H1 (cell line): ENCODE measurements around the gene LRP8. TPM values are rescaled to one million over a fixed set of nuclear protein-coding genes. Genes with fewer than 3 reads are reported as not detected.

ENCODE experiments used
- SIRT6 ChIP-seq: IDR thresholded peaks from one replicate; pipeline ENCODE4 v1.7.1; 2012; ENCODE audit warnings: low read length, inconsistent platforms
- polyA plus RNA-seq, 7 experiments: library from polyadenylated mRNA; depleted of rRNA in 3 of 7; stranded (reverse) in 5 of 7; unstranded in 2 of 7; fragments of >200 nt in 5 of 7; fragments of 200-250 nt in 2 of 7; gene quantifications; 1 replicate in 5 of 7; 2 replicates in 1 of 7; 4 replicates in 1 of 7; pipeline versions ENCODE4 v1.2.1 to v1.2.3, GENCODE V29; 2011 to 2013; ENCODE audit warnings: missing spikeins in 2 of 7, mixed read lengths in 2 of 7
- total RNA-seq: library from RNA; stranded (reverse); fragmentation: NEBNext Ultra II Directional; extraction: Animal tissue kit (Norgen Biotek cat#: 25700); gene quantifications from 2 replicates; pipeline ENCODE4 v1.2.1, GENCODE V29; 2021
- TF ChIP-seq, protein P1 (sequence below): IDR thresholded peaks from 2 replicates; pipeline ENCODE4 v1.6.1; 2012; ENCODE audit warnings: low read length, inconsistent platforms

Gene LRP8
- total and polyA plus RNA-seq, 2 of the 8 experiments (the other 6 are each of a cell fraction or from before 2014, with no cell fraction given) = 63.2 to 66.4 TPM

DNA sequence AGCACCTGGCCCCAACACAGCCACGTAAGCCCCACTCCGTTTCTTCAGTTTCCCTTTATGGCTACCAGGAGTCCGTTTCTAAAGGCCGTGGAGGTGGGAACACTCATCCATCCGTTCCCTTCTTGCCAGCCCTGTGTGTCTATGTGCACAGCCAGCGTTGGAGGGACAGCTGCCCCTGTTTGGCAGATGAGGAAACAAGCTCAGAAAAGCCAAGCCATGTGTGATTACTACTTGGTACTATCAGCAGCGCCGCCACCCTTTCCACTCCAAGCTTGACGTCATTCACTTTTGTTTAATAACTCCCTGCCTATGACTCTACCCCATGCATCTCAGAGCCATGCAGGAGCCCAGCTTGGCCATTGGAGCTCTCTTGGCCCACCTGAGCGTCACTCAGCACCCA is 3.5 kb downstream of the LRP8 start (continued):
- no peak for TF ChIP-seq SIRT6
- TF ChIP-seq, protein P1, sequence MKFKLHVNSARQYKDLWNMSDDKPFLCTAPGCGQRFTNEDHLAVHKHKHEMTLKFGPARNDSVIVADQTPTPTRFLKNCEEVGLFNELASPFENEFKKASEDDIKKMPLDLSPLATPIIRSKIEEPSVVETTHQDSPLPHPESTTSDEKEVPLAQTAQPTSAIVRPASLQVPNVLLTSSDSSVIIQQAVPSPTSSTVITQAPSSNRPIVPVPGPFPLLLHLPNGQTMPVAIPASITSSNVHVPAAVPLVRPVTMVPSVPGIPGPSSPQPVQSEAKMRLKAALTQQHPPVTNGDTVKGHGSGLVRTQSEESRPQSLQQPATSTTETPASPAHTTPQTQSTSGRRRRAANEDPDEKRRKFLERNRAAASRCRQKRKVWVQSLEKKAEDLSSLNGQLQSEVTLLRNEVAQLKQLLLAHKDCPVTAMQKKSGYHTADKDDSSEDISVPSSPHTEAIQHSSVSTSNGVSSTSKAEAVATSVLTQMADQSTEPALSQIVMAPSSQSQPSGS = no peak
